ENCODE measurements around the gene VSIG2. TPM values are rescaled to one million over a fixed set of nuclear protein-coding genes. Genes with fewer than 3 reads are reported as not detected.

The VSIG2 gene
- total and polyA plus RNA-seq, 2 donors (not counting 3 experiments of a cell fraction or from before 2014, with no cell fraction given) = 1.2 to 7.0 TPM

- no peaks in the 10 kb centered on the region for H3K27me3 ChIP-seq (ENCODE audit: control insufficient read depth in 2 of 2, insufficient read depth in 2 of 2, low read length in 2 of 2)
- no peaks in the 10 kb centered on the region for H3K36me3 ChIP-seq (ENCODE audit: control insufficient read depth in 2 of 2, extremely low read depth in 1 of 2, insufficient read depth in 2 of 2, low read length in 2 of 2)
- dilution Hi-C loops (cut with MboI; ENCODE audit: extremely low pct_ligation_motif_present, low sequenced_read_pairs) = no loop called here
- no peak overlapping the region for H3K4me2 ChIP-seq (ENCODE audit: insufficient read depth, low read length)
- FAIRE-seq (no peak), DNase-seq (ENCODE audit: low read depth, low spot score) (no peak)
- no peak overlapping the region for H3K27ac ChIP-seq (ENCODE audit: insufficient read depth, low read depth, low read length)
- BruUV-seq (replicated peaks) = no TSS peak
- CTCF ChIA-PET = interaction anchor here (0.8 to 10.2 kb wide), 9 partner anchors 17 to 126 kb away, joined by 3 to 191 read pairs (median 5); no protein-coding TSS in a partner anchor
- H4K20me1 ChIP-seq (replicated peaks; ENCODE audit: control insufficient read depth, extremely low read depth, insufficient read depth, low read length) = peaks cover 4% of the 10 kb centered on the region
- POLR2A ChIA-PET = no interaction called here
- intact Hi-C loops (cut with micrococcal nuclease) = no loop called here
- H3K9me3 ChIP-seq (replicated peaks; ENCODE audit: control insufficient read depth, insufficient read depth, low read length) = no peaks in the 10 kb centered on the region
- no peak overlapping the region for H3K9ac ChIP-seq (replicated peaks; ENCODE audit: extremely low read depth, insufficient read depth, low read length)
- no peak overlapping the region for H2AFZ ChIP-seq (ENCODE audit: low read depth, low read length)
- H3K79me2 ChIP-seq (ENCODE audit: control insufficient read depth, insufficient read depth, low read length) = peaks cover 86% of the 10 kb centered on the region
- peaks cover 19% of the 10 kb centered on the region for H3K4me1 ChIP-seq (ENCODE audit: control insufficient read depth, extremely low read depth, insufficient read depth, low read length)
- no peaks in the 10 kb centered on the region for H3K9me1 ChIP-seq (replicated peaks; ENCODE audit: control insufficient read depth, extremely low read depth, insufficient read depth, low read length)
- TF ChIP-seq FOS (IDR thresholded peaks at IDR 0.05; ENCODE audit: borderline replicate concordance, insufficient read depth, low read length) (no peak), POLR2AphosphoS5 (IDR thresholded peaks at IDR 0.05; ENCODE audit: insufficient read depth, low read depth, low read length) (no peak), MYC (IDR thresholded peaks at IDR 0.05; ENCODE audit: low read depth, low read length) (no peak), MAX (IDR thresholded peaks at IDR 0.05; ENCODE audit: insufficient read depth, insufficient read length) (no peak), JUN (IDR thresholded peaks at IDR 0.05; ENCODE audit: borderline replicate concordance, insufficient read depth, insufficient read length, low read depth) (no peak), POLR2A (IDR thresholded peaks at IDR 0.05; ENCODE audit: low read depth, low read length) (no peak), GATA2 (IDR thresholded peaks at IDR 0.05; ENCODE audit: insufficient read depth, insufficient read length, low read depth, low read length) (no peak), CTCF (IDR thresholded peaks at IDR 0.05; ENCODE audit: extremely low read depth in 1 of 2, insufficient read depth in 1 of 2, low read depth in 1 of 2, low read length in 2 of 2) (no peak), EZH2 (IDR thresholded peaks at IDR 0.05; ENCODE audit: borderline replicate concordance, low read depth, low read length, severe bottlenecking) (no peak)
- no peak overlapping the region for H3K4me3 ChIP-seq (replicated peaks in 1 of 3; ENCODE audit: insufficient read depth in 1 of 3, low read depth in 1 of 3, low read length in 3 of 3)
These were observed 44.3 kb upstream of the VSIG2 start for GRCh38 chr11:124796312-124796711.
